Measurements from ENCODE around the gene TDRD6. TPM values are rescaled to one million over a fixed set of nuclear protein-coding genes. Genes with fewer than 3 reads are reported as not detected.

Gene TDRD6
- total and polyA plus RNA-seq, 3 donors from 2014 or later = 28.1 to 51.3 (median 42.2) TPM

DNA sequence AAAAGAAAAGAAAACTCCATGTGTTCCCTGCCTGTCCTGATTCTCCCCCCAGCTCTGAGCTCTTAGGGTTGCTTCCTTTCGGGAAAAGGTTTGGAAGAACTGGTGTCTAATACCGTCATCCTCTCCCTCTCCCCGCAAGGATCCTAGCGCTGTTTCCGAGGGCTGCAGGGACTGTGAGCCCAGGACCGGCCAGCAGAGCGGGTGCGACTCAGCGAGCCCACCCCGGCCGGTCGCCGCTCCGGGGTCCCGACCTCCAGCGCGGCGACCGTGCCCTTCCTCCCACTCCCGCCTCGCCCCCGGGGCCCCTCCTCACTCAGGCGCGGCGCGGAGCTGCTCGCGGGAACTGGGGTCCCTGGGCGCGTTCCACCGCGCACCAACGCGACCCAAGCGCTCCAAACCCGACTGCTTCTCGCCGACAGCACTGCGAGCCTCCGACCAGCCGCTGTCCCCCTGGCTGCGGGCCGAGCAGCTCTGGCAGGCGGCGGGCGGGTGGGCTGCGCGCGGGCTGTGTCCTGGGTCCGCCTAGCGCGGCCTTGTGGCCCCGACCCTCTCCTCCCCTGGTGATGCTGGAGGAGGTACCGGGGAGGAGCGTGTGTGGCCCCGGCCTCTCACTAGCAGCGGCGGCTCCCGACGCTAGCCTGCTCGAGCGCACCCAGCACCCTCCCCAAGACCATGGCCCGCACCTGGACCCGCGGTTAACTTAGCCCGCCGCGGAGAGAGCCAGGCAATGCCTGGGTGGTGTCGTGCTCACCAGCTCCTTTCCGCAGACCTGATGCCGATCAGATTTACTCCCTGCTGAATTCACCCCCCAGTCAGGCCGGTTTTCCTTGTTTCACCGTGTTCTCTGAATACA, 47.4 kb downstream of the TDRD6 start, which contains the start of gene PLA2G7:
Gene PLA2G7, minus strand, starts transcription at position 509 of the 853 bp plus-strand sequence. CDS start 12,484 bp downstream, outside the sequence.
- no peak within 1 kb of the TSS for H3K27ac ChIP-seq
- intact Hi-C loops (cut with DNase I; ENCODE audit: low total_unique reads) = no loop called here
- WGBS, 2 donors = 0 to 1% methylated on average over 16 to 56 of the region's 73 CpGs

DNA sequence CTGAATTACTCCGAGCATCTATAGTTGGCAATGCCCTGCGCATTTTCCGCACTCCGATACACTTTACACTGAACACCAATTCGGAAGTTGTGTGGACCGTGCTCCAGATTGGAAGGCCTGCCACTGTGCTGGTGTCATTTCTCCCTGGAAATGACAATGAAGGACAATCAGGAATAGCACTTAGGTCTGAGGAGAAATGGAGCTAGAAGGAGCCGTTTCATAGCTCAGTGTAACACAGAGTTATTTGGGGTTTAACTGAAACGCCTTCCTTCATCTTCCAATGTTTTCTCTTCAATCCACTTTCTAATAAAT, 48.0 kb downstream of the TDRD6 start:
- Histone ChIP-seq H3K27ac (no peak overlapping the region), H3K36me3 (ENCODE audit: low read depth, missing control alignments) (no peaks in the 10 kb centered on the region), H3K4me1 (no peaks in the 10 kb centered on the region), H3K9me3 (no peaks in the 10 kb centered on the region), H3K27me3 (no peaks in the 10 kb centered on the region), H3K4me3 (peak overlapping the region; percentile 53 to 64)
- TF ChIP-seq CTCF (IDR thresholded peaks at IDR 0.05) = no peak
- TF ChIP-seq POLR2A (IDR thresholded peaks at IDR 0.05) = no peak
- DNase-seq = no peak
- intact Hi-C loops (cut with DNase I; ENCODE audit: low total_unique reads) = no loop called here
- WGBS, 2 donors = 11 to 12% methylated on average over 8 of the region's 8 CpGs

More for the DNA sequence above, 47.4 kb downstream of the TDRD6 start, which contains the start of gene PLA2G7:
- H3K4me1 ChIP-seq = no peaks in the 10 kb centered on the region
- DNase-seq = peak; percentile 37
- no peaks in the 10 kb centered on the region for H3K27me3 ChIP-seq
- H3K4me3 ChIP-seq = peak within 1 kb of the TSS; percentile 53 to 64
- no peak for TF ChIP-seq CTCF (IDR thresholded peaks at IDR 0.05)
- TF ChIP-seq POLR2A (IDR thresholded peaks at IDR 0.05) = no peak
- H3K9me3 ChIP-seq = no peaks in the 10 kb centered on the region
- H3K36me3 ChIP-seq (ENCODE audit: low read depth, missing control alignments) = no peaks in the 10 kb centered on the region

- no peak for TF ChIP-seq CTCF (IDR thresholded peaks at IDR 0.05)
- TF ChIP-seq POLR2A (IDR thresholded peaks at IDR 0.05) = no peak
- H3K4me3 ChIP-seq = no peak overlapping the region
- H3K4me1 ChIP-seq = no peaks in the 10 kb centered on the region
- H3K36me3 ChIP-seq (ENCODE audit: low read depth, missing control alignments) = no peaks in the 10 kb centered on the region
- intact Hi-C loops (cut with DNase I; ENCODE audit: low total_unique reads) = no loop called here
- no peak for DNase-seq
- no peaks in the 10 kb centered on the region for H3K9me3 ChIP-seq
- H3K27me3 ChIP-seq = no peaks in the 10 kb centered on the region
- H3K27ac ChIP-seq = no peak overlapping the region
Observed at GRCh38 chr6:46736906-46737305, 49.2 kb downstream of the TDRD6 start.

DNA sequence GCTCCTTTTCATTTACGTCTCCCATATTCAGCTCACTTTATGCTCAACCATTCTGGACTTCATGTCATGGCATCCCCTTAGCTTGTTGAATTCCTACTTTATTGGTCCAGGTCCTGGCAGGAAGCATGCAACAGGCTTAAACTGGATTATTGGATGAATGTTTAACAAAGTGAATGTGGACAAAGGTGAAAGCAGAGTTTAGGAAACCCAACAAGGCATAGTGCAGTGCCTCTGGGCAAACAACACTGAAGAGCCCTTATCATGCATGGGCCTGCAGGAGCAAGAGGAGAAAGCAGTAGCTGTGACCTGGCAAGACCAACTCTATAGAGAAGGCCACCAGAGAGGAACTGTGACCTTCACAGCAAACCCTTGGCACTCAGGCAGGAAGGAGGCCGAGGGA, 53.8 kb downstream of the TDRD6 start:
- Histone ChIP-seq H3K27ac (no peak overlapping the region), H3K36me3 (ENCODE audit: low read depth, missing control alignments) (no peaks in the 10 kb centered on the region), H3K27me3 (no peaks in the 10 kb centered on the region), H3K4me1 (no peaks in the 10 kb centered on the region), H3K4me3 (no peak overlapping the region), H3K9me3 (no peaks in the 10 kb centered on the region)
- WGBS, 2 donors = 86 to 100% methylated on average over 2 of the region's 2 CpGs
- intact Hi-C loops (cut with DNase I; ENCODE audit: low total_unique reads) = no loop called here
- no peak for DNase-seq
- TF ChIP-seq CTCF (IDR thresholded peaks at IDR 0.05) (no peak), POLR2A (IDR thresholded peaks at IDR 0.05) (no peak)

DNA sequence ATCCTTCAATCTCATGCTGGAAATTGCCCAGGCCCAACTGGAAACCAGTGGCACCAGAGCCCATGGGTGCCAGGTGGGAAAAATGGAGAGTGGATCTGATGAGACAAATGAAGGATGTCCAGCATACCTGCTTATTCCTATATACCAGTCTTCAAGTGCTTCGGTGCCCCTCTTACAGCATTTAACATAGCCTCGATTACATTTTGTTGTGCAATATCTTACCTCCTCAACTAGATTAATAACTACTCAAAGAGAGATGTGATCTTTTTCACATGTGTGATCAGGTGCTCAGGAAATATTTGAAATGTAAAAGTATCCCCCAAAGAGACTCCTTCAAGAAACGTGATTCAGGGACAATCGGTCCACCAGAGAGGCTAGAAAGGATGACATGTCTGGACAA, 54.2 kb downstream of the TDRD6 start:
- intact Hi-C loops (cut with DNase I; ENCODE audit: low total_unique reads) = no loop called here
- no peaks in the 10 kb centered on the region for H3K36me3 ChIP-seq (ENCODE audit: low read depth, missing control alignments)
- 94 to 97% methylated on average over 4 of the region's 4 CpGs for WGBS, 2 donors
- H3K4me1 ChIP-seq = no peaks in the 10 kb centered on the region
- DNase-seq = no peak
- H3K27me3 ChIP-seq = no peaks in the 10 kb centered on the region
- H3K27ac ChIP-seq = no peak overlapping the region
- no peak overlapping the region for H3K4me3 ChIP-seq
- TF ChIP-seq POLR2A (IDR thresholded peaks at IDR 0.05) = no peak
- no peak for TF ChIP-seq CTCF (IDR thresholded peaks at IDR 0.05)
- H3K9me3 ChIP-seq = no peaks in the 10 kb centered on the region

Measured in testis (tissue), 3 donors.